Upper lobe of left lung (tissue), 6 donors: ENCODE measurements around the gene SP6. TPM values are rescaled to one million over a fixed set of nuclear protein-coding genes. Genes with fewer than 3 reads are reported as not detected.

Source experiments
- ATAC-seq, 2 donors: fragments of 200-7000 bp; cut with Tn5 transposase; one replicate each; pipeline ENCODE4 v1.9.1; 2022; ENCODE audit warnings: mild to moderate bottlenecking in 2 of 2, moderate library complexity in 2 of 2; ENCODE audit not compliant: low FRiP score in 2 of 2
- DNase-seq, 2 donors: peaks; one replicate each; pipeline ENCODE4 v3.0.0-alpha.2; 2019 to 2020
- H3K27ac ChIP-seq, 4 donors: fragments of 200-600 bp; sonication (generic); one replicate each; pipeline ENCODE4 v1.5.1; 2016 to 2019
- H3K27me3 ChIP-seq, 4 donors: fragments of 200-600 bp; sonication (generic); one replicate each; pipeline ENCODE4 v1.5.1; 2017 to 2019
- H3K36me3 ChIP-seq, 4 donors: fragments of 200-600 bp; sonication (generic); one replicate each; pipeline ENCODE4 v1.5.1; 2016 to 2019
- H3K4me1 ChIP-seq, 4 donors: fragments of 200-600 bp; sonication (generic); one replicate each; pipeline ENCODE4 v1.5.1; 2018 to 2019
- H3K4me3 ChIP-seq, 4 donors: fragments of 200-600 bp; sonication (generic); one replicate each; pipeline ENCODE4 v1.5.1; 2017 to 2019; ENCODE audit warnings: mild to moderate bottlenecking in 2 of 4, moderate library complexity in 1 of 4
- H3K9me3 ChIP-seq, 4 donors: fragments of 200-600 bp; sonication (generic); one replicate each; pipeline ENCODE4 v1.5.1; 2018 to 2019
- CTCF ChIP-seq, 6 experiments: fragments of 450-650 bp in 4 of 6; fragments of 200-600 bp in 2 of 6; sonication (generic) in 2 of 6; IDR thresholded peaks; one replicate each; pipeline ENCODE4 v1.5.1; 2016 to 2019; ENCODE audit warnings: antibody characterized with exemption in 6 of 6
- EP300 ChIP-seq, 4 donors: sonication (generic); formaldehyde crosslinking; IDR thresholded peaks; one replicate each; pipeline ENCODE4 v1.5.1; 2017; ENCODE audit warnings: antibody characterized with exemption in 4 of 4, control low read depth in 2 of 4
- POLR2A ChIP-seq, 4 donors: fragments of 450-650 bp; IDR thresholded peaks; one replicate each; pipeline ENCODE4 v1.5.1; 2016 to 2017; ENCODE audit warnings: antibody characterized with exemption in 4 of 4, mild to moderate bottlenecking in 2 of 4
- POLR2AphosphoS5 ChIP-seq, 2 donors: sonication (generic); formaldehyde crosslinking; IDR thresholded peaks; one replicate each; pipeline ENCODE4 v1.5.1; 2017; ENCODE audit warnings: antibody characterized with exemption in 2 of 2
- WGBS, 2 donors: methylation state at CpG; one replicate each; pipeline ENCODE4 v1.1.5; 2017 to 2018; 5-methylcytosine and 5-hydroxymethylcytosine counted together
- total RNA-seq, 6 donors: library from RNA; depleted of rRNA in 4 of 6; stranded (reverse); fragments of >200 nt in 4 of 6; gene quantifications; one replicate each; pipeline versions ENCODE4 v1.1.0 to v1.2.1, GENCODE V29; 2016 to 2021
- donor health status: DM: no; HTN: no; CAD: no; lungs with moderate emphysema.
- donor health status: DM: no; HTN: yes; CAD: no; lungs with severe emphysema.

The SP6 gene
- total RNA-seq, 6 donors from 2014 or later = 0.76 to 6.4 (median 2.4) TPM

GRCh38 chr17:47810901-47811635, 39.9 kb downstream of the SP6 start:
- peaks cover 8 to 96% (median 63%) of the 10 kb centered on the region in 4 donors for H3K36me3 ChIP-seq
- H3K4me1 ChIP-seq = peaks cover 0 to 11% (median 6%) of the 10 kb centered on the region in 4 donors

GRCh38 chr17:47810200-47810821, 40.7 kb downstream of the SP6 start:
- H3K4me1 ChIP-seq = peaks cover 0 to 11% (median 6%) of the 10 kb centered on the region in 4 donors
- DNase-seq = peak in 1 of 2 donors; percentile 82
- ATAC-seq = peak; percentile 59 to 65
- no peaks in the 10 kb centered on the region for H3K27me3 ChIP-seq
- TF ChIP-seq POLR2AphosphoS5 (IDR thresholded peaks at IDR 0.05) = peak in 1 of 2 donors; percentile 20
- no peak for TF ChIP-seq CTCF (IDR thresholded peaks at IDR 0.05)
- WGBS, 2 donors = 49 to 54% methylated on average over 9 to 10 of the region's 10 CpGs
- H3K9me3 ChIP-seq = no peaks in the 10 kb centered on the region
- H3K4me3 ChIP-seq = no peak overlapping the region
- H3K27ac ChIP-seq = peak overlapping the region; percentile 31 to 51 (median 38)
- H3K36me3 ChIP-seq = peaks cover 8 to 88% (median 55%) of the 10 kb centered on the region in 4 donors

More at GRCh38 chr17:47810901-47811635, 39.9 kb downstream of the SP6 start:
- H3K27ac ChIP-seq = peak overlapping the region; percentile 3 to 51 (median 38)
- 65 to 73% methylated on average over 9 of the region's 9 CpGs for WGBS, 2 donors
- no peak for TF ChIP-seq POLR2AphosphoS5 (IDR thresholded peaks at IDR 0.05)
- TF ChIP-seq CTCF (IDR thresholded peaks at IDR 0.05) = no peak
- no peak for TF ChIP-seq POLR2A (IDR thresholded peaks at IDR 0.05)
- no peak for TF ChIP-seq EP300 (IDR thresholded peaks at IDR 0.05)
- H3K4me3 ChIP-seq = no peak overlapping the region
- no peaks in the 10 kb centered on the region for H3K9me3 ChIP-seq
- no peak for ATAC-seq
- H3K27me3 ChIP-seq = no peaks in the 10 kb centered on the region
- no peak for DNase-seq

- Histone ChIP-seq H3K4me3 (no peak overlapping the region), H3K4me1 (peaks cover 0 to 11% (median 6%) of the 10 kb centered on the region in 4 donors), H3K27ac (peak overlapping the region in 1 of 4 donors; percentile 31), H3K9me3 (no peaks in the 10 kb centered on the region), H3K27me3 (no peaks in the 10 kb centered on the region), H3K36me3 (peaks cover 8 to 75% (median 43%) of the 10 kb centered on the region in 4 donors)
- TF ChIP-seq POLR2A (IDR thresholded peaks at IDR 0.05) = no peak
- no peak for TF ChIP-seq CTCF (IDR thresholded peaks at IDR 0.05)
- 94 to 96% methylated on average over 12 to 14 of the region's 22 CpGs for WGBS, 2 donors
- ATAC-seq (no peak), DNase-seq (peak in 1 of 2 donors; percentile 12)
Observed at GRCh38 chr17:47808830-47809480, 42.0 kb downstream of the SP6 start.

- 87 to 92% methylated on average over 15 to 20 of the region's 20 CpGs for WGBS, 2 donors
- H3K27me3 ChIP-seq = no peaks in the 10 kb centered on the region
- H3K4me1 ChIP-seq = peaks cover 0 to 11% (median 6%) of the 10 kb centered on the region in 4 donors
- peaks cover 8 to 67% (median 39%) of the 10 kb centered on the region in 4 donors for H3K36me3 ChIP-seq
- TF ChIP-seq POLR2A (IDR thresholded peaks at IDR 0.05) (no peak), EP300 (IDR thresholded peaks at IDR 0.05) (no peak), POLR2AphosphoS5 (IDR thresholded peaks at IDR 0.05) (no peak), CTCF (IDR thresholded peaks at IDR 0.05) (no peak)
- ATAC-seq (no peak), DNase-seq (peak in 1 of 2 donors; percentile 9)
- H3K9me3 ChIP-seq = no peaks in the 10 kb centered on the region
- H3K4me3 ChIP-seq = no peak overlapping the region
- H3K27ac ChIP-seq = peak overlapping the region in 1 of 4 donors; percentile 8
Observed at GRCh38 chr17:47808036-47808829, 42.7 kb downstream of the SP6 start.
